ES-I3 (cell line): ENCODE data around the gene NLE1.

Experiments
- H3K36me3 ChIP-seq: 2 replicates; pipeline ENCODE4 v1.6.1; 2013; ENCODE audit warnings: mild to moderate bottlenecking, low read length, control low read depth, moderate library complexity; ENCODE audit not compliant: insufficient read depth
- H3K4me1 ChIP-seq: 2 replicates; pipeline ENCODE4 v1.6.1; 2013; ENCODE audit warnings: mild to moderate bottlenecking, control low read depth, low read length; ENCODE audit not compliant: insufficient read depth
- H3K9ac ChIP-seq: 2 replicates; pipeline ENCODE4 v1.6.1; 2013; ENCODE audit warnings: low read depth, mild to moderate bottlenecking, low read length, moderate library complexity
- H3K9me3 ChIP-seq: 2 replicates; pipeline ENCODE4 v1.6.1; 2013; ENCODE audit warnings: mild to moderate bottlenecking, low read length, moderate library complexity; ENCODE audit not compliant: control insufficient read depth, insufficient read depth

Gene NLE1

DNA sequence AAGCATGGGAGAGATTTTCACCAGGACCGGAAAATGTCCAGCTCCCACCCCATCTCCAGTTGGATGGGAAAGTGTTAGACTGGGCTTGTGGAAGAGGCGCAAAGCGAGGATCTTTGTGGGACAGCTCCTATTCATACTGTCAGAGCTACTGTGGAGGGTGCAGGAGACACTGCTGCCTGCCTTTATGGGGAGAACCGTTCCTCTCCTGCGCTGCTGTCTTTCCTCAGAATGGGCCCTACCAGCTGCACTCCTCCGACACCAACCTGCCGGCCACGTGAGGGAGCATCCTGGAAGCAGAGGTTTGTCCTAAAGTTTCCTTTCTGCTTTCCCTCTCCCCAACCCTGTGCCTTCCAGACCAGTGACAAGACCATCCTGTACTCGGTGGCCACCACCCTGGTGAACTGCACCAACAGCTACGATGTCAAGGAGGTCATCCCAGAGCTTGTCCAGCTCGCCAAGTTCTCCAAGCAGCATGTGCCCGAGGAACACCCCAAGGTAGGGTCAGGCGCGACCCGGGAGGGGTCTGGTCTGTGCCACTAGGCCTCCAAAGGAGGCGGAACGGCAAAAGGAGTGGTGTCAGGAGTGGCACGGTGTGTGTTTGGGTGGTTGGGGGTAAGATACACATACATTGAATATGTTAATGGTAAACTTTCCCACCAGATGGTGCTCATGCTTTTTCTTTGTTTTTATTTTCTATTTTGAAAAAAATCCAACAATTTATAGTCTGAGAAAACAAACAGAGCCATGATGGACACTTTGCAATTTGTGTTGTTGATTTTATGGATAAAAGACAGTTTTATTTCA lies 29.1 kb upstream of the NLE1 start:
- H3K4me1 ChIP-seq: no peaks in the 10 kb centered on the region
- no peaks in the 10 kb centered on the region for H3K9me3 ChIP-seq
- no peak overlapping the region for H3K9ac ChIP-seq
- H3K36me3 ChIP-seq: no peaks in the 10 kb centered on the region

DNA sequence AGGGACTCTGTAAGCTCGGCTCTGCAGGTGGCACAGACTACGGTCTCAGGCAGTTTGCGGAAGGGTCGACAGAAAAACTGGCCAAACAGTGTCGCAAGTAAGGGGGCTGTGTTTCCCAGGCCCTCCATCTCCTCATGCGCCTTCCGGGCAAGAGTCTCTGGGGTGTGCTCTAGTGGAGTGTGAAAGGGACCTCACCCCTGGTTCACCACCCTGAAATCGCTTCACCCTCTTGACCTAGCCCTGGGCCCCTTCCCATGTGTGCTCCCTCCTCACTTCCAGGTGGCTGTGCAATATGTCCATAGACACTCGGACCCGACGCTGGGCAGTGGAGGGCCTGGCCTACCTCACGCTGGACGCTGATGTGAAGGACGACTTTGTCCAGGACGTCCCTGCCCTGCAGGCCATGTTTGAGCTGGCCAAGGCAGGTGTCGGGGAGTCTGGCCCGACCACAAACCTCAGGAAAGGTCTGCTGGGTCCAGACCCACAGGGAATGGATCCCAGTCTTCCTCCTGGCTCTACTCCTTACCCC lies 27.8 kb upstream of the NLE1 start:
- Histone ChIP-seq H3K4me1 (no peaks in the 10 kb centered on the region), H3K9me3 (no peaks in the 10 kb centered on the region), H3K36me3 (no peaks in the 10 kb centered on the region), H3K9ac (no peak overlapping the region)

DNA sequence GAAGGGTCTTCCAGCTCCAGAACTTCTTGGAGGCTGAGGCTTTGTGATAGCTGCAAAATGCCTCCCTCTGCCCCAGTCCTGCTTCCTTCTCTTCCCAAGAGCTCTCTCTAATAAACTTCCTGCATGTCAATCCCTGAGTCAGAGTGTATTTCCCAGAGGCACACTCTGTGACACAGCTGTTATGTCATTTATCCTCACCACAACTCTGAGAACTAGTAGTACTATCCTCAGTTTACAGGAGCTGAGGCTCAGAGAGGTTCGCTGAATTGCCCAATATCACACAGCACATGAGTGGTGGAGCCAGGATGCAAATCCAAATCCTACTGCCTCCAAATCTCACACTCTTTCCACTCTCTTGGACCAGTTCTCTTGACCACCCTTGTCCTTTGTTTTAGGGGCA lies 25.6 kb upstream of the NLE1 start:
- H3K36me3 ChIP-seq: no peaks in the 10 kb centered on the region
- H3K9me3 ChIP-seq: no peaks in the 10 kb centered on the region
- H3K9ac ChIP-seq: no peak overlapping the region
- H3K4me1 ChIP-seq: no peaks in the 10 kb centered on the region

DNA sequence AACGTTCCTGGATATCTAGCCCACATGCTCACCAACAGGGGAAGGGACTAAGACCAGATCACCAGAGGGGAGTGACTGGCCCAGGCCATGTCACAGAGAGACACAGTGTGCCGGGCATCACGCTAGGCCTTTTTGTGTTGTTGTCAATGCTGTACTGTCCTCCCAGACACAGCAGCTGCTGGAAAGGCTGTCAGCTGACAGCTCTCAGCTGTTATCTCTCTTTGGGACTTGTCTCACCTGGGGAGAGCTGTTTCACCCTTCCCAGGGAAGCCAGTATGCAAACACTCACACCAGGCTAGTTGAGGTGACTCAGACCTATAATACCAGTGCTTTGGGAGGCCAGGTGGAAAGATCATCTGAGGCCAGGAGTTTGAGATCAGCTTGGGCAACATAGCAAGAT lies 24.9 kb upstream of the NLE1 start:
- Histone ChIP-seq H3K9me3 (no peaks in the 10 kb centered on the region), H3K4me1 (no peaks in the 10 kb centered on the region), H3K36me3 (no peaks in the 10 kb centered on the region), H3K9ac (no peak overlapping the region)

DNA sequence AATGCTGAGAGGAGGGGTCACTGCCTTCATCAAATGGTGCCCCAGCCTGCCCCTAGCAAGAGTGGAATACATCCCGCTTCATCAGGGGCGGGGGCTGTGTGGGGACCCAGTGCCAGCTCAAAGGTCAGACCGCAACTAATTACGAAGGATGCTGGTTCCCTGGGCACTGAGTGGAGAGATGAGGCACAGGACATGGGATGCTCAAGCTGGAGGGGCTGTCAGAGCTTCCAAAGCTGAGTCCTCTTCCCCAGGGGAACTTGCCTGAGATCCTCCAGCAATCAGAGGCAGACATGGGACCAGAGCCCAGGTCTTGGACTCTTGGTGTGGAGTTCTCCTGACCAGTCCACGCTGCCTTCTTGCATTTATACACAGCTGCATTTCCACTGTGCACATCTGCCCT lies 24.4 kb upstream of the NLE1 start:
- Histone ChIP-seq H3K9me3 (no peaks in the 10 kb centered on the region), H3K4me1 (no peaks in the 10 kb centered on the region), H3K9ac (no peak overlapping the region), H3K36me3 (no peaks in the 10 kb centered on the region)

DNA sequence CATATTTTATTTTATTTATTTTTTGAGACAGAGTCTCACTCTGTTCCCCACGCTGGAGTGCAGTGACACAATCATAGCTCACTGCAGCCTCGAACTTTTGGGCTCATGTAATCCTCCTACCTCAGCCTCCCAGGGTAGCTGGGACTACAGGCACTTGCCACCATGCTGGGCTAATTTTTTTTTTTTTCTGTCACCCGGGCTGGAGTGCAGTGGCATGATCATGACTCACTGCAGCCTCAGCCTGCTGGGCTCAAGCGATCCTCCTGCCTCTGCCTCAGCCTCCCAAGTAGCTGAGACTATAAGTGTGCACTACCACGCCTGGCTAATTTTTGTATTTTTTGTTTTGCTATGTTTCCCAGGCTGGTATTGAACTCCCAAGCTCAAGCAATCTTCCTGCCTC lies 22.6 kb upstream of the NLE1 start:
- H3K36me3 ChIP-seq: no peaks in the 10 kb centered on the region
- H3K9me3 ChIP-seq: no peaks in the 10 kb centered on the region
- no peak overlapping the region for H3K9ac ChIP-seq
- H3K4me1 ChIP-seq: no peaks in the 10 kb centered on the region

DNA sequence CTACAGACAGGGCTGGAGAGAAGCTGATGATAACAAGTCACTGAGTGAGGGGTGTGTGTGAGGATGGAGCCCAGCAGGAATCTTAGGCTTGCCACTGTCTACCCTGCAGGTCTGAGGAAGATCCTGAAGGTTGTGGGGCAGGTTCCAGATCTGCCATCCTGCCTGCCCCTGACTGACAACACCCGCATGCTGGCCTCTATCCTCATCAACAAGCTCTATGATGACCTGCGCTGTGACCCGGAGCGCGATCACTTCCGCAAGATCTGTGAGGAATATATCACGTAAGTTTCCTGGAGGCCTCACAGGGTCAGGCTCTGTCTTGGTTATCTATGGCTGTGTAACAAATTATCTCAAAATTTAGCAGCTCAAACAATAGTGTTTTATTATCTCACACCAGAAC lies 21.8 kb upstream of the NLE1 start:
- Histone ChIP-seq H3K4me1 (no peaks in the 10 kb centered on the region), H3K9ac (no peak overlapping the region), H3K36me3 (no peaks in the 10 kb centered on the region), H3K9me3 (no peaks in the 10 kb centered on the region)

DNA sequence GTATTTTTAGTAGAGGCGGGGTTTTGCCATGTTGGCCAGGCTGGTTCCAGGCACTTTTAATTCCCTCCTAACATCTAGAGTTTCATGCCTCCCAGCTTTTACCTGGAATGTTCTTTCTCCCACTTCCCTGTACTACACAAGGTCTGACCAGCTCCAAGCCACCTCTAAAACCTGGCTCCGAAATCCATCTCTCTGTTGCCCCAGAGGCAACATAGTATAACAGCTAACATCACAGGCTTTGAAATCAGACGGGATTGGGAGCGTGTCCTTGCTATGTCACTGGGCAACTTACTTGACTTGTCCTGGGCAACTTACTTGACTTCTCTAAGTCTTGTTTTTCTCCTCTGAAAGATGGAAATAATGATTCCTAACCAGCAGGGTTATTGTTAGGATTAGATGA lies 20.7 kb upstream of the NLE1 start:
- H3K4me1 ChIP-seq: no peaks in the 10 kb centered on the region
- H3K9ac ChIP-seq: no peak overlapping the region

DNA sequence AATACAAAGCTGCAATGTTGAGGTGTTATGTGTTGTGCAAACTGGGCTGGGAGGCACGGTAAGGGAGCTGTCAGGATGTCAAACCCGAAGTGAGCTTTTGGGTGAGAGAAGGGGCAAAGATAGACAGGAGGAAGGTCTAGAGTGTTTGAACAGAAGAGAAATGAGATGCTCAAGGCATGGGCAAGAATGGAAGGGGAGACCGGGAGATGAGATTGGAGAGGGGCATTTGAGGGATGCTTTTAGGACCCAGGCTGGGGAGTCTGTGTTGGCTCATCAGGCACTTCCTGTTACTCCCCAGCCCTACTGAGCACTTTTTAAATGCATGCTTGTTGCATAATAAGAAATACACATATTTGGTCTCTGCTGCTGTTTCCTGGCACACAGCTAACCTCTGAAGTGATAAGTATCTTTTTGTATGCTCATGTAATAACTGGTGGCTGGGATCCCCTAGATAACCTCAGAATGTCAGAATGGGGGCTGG lies 19.2 kb upstream of the NLE1 start:
- no peaks in the 10 kb centered on the region for H3K4me1 ChIP-seq
- H3K9me3 ChIP-seq: no peaks in the 10 kb centered on the region
- no peak overlapping the region for H3K9ac ChIP-seq
- no peaks in the 10 kb centered on the region for H3K36me3 ChIP-seq

More for the DNA sequence above, 20.7 kb upstream of the NLE1 start:
- H3K9me3 ChIP-seq: no peaks in the 10 kb centered on the region
- H3K36me3 ChIP-seq: no peaks in the 10 kb centered on the region

DNA sequence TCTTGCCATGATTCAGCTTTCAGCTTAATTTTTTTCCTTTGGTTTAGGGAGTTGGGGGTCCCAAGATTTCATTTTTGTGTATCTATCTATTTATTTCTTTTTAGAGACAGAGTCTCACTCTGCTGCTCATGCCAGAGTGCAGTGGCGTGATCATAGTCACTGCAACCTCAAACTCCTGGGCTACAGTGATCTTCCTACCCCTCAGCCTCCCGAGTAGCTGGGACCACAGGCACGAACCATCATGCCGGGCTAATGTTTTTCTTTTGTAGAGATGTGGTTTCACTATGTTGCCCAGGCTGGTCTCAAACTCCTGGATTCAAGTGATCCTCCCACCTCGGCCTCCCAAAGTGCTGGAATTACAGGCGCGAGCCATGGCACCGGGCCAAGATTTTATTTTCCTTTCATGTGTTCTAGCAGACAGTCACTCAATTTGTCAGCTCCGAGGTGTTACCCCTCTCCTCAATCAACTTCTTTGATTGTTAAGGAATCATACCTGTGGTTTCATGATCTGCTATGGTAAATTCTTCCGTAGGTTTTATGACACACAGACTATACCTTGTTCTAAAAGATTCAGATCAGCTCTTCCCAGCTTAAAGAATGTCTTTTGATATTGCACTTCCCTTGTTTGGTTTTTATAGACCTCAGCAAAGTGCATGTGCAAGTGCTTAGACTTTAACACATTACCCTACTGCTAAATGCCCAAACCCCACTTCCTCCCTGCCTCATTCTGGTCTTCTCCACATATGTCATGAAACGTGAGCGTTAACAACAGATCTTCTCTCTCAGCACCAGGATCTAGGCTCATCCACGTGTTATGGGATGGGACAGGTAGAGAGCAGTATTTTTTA lies 18.5 kb upstream of the NLE1 start:
- no peaks in the 10 kb centered on the region for H3K9me3 ChIP-seq
- no peak overlapping the region for H3K9ac ChIP-seq
- no peaks in the 10 kb centered on the region for H3K36me3 ChIP-seq
- H3K4me1 ChIP-seq: no peaks in the 10 kb centered on the region

DNA sequence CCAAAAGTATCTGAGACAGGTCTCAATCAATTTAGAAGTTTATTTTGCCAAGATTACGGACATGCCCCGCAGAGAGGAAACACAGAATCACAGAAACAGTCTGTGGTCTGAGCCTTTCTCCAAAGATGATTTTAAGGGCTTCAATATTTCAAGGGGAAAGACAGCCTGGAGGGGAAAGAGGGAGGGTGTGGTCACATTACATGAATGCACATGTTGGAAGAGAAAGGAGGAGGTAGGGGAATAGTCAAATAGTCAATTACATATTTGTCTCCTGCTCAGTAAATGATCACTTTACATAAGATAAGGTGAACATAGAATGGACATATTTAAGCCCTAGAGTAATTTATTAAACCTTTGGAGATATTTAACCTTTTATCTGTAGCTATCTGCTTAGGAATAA lies 17.8 kb upstream of the NLE1 start:
- H3K4me1 ChIP-seq: no peaks in the 10 kb centered on the region
- H3K9me3 ChIP-seq: no peaks in the 10 kb centered on the region
- H3K36me3 ChIP-seq: no peaks in the 10 kb centered on the region
- no peak overlapping the region for H3K9ac ChIP-seq

DNA sequence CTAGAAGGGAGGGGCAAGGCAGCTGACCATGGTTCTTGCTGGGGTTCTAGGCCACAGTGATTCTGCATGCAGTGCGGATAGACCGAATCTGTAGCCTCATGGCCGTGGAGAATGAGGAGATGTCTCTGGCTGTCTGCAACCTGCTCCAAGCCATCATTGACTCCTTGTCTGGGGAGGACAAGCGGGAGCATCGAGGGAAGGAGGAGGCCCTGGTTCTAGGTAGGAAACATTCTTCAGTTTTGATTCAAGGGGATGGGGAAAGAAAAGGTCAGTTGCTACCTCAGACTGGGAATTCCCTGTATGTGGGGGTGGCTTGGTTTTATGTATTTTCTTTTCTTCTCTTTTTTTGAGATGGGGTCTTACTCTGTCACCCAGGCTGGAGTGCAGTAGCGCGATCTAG lies 13.1 kb upstream of the NLE1 start:
- H3K9me3 ChIP-seq: no peaks in the 10 kb centered on the region
- no peaks in the 10 kb centered on the region for H3K4me1 ChIP-seq
- no peak overlapping the region for H3K9ac ChIP-seq
- no peaks in the 10 kb centered on the region for H3K36me3 ChIP-seq

DNA sequence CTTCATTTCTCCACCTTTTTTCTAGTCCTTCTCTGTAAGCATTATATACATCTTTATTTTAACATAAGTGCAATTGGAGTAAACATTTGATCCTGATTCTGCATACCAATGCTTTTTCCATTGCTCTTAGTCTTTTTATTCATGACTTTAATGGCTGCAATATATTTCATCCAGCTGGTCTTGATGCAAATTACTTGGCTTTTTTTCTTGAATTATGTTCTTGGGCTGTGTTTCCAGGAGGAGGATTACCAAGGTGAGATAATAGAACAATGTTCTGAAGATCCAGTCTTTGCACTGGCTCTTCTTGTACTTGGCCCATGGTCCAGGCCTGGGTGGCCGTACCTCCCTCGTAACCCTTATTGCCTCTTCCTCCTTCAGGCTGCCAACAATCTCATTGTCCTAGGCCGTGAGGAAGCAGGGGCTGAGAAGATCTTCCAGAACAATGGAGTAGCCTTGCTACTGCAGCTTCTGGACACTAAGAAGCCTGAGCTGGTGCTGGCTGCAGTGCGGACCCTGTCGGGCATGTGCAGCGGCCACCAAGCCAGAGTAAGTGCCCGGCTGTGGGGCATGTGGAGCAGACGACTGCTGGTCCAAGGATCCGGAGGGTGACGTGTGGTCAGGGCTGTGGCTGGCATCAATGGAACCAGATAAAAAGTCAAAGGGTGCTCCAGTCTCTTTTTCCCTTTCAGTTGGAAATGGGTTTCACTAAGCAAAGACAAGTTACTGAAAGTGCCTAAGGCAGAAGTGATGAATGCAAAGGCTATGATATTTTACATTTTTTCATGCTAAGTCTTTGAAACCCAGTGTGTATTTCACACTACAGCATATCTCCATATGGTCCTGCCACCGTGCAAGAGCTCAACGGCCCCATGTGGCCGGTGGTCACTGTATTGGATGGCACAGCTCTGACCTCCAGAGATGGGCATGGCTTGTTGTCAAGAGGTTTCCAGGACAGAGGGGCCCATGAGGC lies 12.4 kb upstream of the NLE1 start:
- no peak overlapping the region for H3K9ac ChIP-seq

More for the DNA sequence above, 12.4 kb upstream of the NLE1 start:
- Histone ChIP-seq H3K36me3 (no peaks in the 10 kb centered on the region), H3K4me1 (no peaks in the 10 kb centered on the region), H3K9me3 (no peaks in the 10 kb centered on the region)
